ENCODE data around the gene AKAP11. TPM values are rescaled to one million over a fixed set of nuclear protein-coding genes. Genes with fewer than 3 reads are reported as not detected.

Gene AKAP11
- total RNA-seq, 4 donors from 2014 or later = 15.8 to 19.6 (median 17.9) TPM

DNA sequence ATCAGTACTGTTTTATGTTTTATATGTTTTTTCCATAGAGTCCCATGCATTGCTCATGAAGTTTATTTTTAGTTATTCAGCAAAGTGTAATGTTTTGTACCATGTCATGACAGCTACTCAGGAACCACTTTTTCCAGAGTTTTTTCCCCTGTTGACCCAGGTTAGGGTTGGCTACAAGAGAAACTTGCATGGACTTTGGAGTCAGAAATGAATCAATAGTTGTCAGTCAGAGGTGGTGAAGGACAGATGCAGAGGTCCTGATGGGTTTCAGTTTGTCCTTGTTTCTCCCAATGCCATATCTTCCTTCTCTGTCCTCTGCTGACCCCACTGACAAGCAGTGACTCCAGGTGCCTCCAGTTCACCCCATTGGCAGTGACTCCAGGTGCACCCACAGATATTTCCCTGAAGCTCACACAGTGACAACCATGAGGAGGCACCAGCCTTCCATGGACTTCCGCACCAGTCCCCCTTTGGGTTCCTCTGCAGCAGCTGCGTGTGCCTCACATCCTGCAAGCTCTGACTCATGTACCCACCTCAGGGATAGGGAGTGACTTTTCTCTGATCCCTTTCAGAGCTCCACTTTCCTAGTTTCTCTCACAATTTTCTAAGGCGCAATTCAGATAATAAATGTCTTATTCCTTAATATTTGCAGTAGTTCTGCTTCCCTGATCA lies 92.1 kb downstream of the AKAP11 start:
- 54 to 60% methylated on average over 3 of the region's 3 CpGs for WGBS, 2 donors
- TF ChIP-seq, protein P1, sequence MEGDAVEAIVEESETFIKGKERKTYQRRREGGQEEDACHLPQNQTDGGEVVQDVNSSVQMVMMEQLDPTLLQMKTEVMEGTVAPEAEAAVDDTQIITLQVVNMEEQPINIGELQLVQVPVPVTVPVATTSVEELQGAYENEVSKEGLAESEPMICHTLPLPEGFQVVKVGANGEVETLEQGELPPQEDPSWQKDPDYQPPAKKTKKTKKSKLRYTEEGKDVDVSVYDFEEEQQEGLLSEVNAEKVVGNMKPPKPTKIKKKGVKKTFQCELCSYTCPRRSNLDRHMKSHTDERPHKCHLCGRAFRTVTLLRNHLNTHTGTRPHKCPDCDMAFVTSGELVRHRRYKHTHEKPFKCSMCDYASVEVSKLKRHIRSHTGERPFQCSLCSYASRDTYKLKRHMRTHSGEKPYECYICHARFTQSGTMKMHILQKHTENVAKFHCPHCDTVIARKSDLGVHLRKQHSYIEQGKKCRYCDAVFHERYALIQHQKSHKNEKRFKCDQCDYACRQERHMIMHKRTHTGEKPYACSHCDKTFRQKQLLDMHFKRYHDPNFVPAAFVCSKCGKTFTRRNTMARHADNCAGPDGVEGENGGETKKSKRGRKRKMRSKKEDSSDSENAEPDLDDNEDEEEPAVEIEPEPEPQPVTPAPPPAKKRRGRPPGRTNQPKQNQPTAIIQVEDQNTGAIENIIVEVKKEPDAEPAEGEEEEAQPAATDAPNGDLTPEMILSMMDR (IDR thresholded peaks at IDR 0.05) = no peak
- no peak for TF ChIP-seq POLR2A (IDR thresholded peaks at IDR 0.05)
- no peak overlapping the region for H3K4me3 ChIP-seq (ENCODE audit: low read depth, poor library complexity, severe bottlenecking)
- intact Hi-C loops (cut with DNase I; ENCODE audit: low total_unique reads) = no loop called here
- DNase-seq (ENCODE audit: low spot score in 2 of 2) = no peak

DNA sequence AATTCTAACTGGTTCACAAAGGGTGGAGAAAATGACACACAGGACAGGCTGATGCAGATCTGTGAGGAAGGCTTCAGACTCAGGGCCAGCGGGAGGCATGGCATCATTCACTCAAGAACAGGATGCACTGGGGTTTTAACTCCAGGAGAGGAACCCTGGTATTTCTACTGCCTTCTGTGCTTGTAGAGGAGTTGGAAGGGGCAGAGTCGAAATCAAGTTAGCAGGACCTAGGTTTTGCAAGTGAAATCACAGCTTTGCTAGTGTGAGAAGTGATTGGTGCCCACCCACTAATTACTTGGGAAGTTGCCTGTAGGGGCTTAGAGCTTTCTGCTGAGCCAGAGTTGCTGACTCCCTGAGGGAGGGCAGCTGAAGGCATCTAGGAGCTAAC lies 92.7 kb downstream of the AKAP11 start:
- intact Hi-C loops (cut with DNase I; ENCODE audit: low total_unique reads) = no loop called here
- no peak overlapping the region for H3K4me3 ChIP-seq (ENCODE audit: low read depth, poor library complexity, severe bottlenecking)
- 19 to 21% methylated on average over 2 of the region's 2 CpGs for WGBS, 2 donors
- DNase-seq (ENCODE audit: low spot score in 2 of 2) = no peak
- TF ChIP-seq POLR2A (IDR thresholded peaks at IDR 0.05) = no peak
- TF ChIP-seq, protein P1 (IDR thresholded peaks at IDR 0.05) = no peak

DNA sequence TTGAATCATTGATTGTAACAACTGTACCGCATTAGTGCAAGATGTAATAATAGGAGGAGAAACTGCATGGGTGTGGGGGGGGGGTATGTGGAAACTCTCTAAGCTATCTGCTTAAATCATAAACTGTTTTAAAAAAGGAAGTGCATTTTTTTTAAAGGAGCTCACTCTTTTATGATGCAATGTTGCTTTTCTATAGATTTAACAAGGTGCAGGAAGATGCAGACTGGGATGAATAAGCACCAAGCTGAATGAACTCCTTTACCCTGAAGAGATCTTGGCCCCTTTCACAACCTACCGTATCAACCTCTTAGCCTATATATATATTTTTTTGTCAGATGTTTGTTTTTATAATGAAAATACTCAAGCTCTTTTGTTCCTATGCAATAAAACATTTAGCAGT lies 95.9 kb downstream of the AKAP11 start:
- 56 to 74% methylated on average over 2 of the region's 2 CpGs for WGBS, 2 donors
- intact Hi-C loops (cut with DNase I; ENCODE audit: low total_unique reads) = no loop called here
- H3K4me3 ChIP-seq (ENCODE audit: low read depth, poor library complexity, severe bottlenecking) = no peak overlapping the region
- DNase-seq (ENCODE audit: low spot score in 2 of 2) = no peak
- TF ChIP-seq, protein P1 (IDR thresholded peaks at IDR 0.05) = no peak
- TF ChIP-seq POLR2A (IDR thresholded peaks at IDR 0.05) = no peak

DNA sequence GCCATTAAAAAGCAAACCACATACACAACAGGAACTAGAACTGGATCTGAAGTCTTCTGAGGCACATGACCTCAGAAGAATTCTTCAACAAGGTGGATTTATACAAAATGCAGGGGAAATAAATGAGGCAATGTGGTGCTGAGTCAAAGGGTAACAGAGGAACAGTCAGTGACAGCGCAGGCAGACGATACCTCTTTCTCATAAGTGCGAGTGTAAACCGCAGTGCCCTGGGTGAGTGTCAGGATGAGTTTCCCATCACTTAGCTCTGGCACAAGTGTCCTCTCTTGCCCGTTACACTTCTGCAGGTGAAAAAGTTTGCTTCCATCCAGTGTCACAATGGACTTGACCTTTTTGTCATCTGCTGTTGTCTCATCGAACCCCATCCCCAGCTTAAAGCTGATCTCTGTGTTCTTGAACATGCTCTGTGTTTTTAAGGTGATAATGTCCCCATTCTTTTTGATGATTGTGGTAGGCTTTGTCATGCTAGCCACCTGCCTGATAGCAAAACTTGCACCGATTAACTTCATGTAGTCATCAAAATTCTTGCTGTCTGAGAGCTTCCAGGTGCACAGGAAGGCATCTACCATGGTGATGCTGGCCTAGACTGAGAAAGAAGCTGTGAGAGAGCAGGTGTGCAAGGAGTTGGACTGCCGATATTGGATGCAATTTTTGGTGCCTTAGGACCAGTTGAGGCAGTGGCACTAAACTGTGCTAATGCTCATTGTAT lies 97.3 kb downstream of the AKAP11 start:
- no peak overlapping the region for H3K4me3 ChIP-seq (ENCODE audit: low read depth, poor library complexity, severe bottlenecking)
- intact Hi-C loops (cut with DNase I; ENCODE audit: low total_unique reads) = no loop called here
- no peak for TF ChIP-seq POLR2A (IDR thresholded peaks at IDR 0.05)
- TF ChIP-seq, protein P1 (IDR thresholded peaks at IDR 0.05) = no peak
- no peak for DNase-seq (ENCODE audit: low spot score in 2 of 2)
- 88 to 94% methylated on average over 8 of the region's 8 CpGs for WGBS, 2 donors

DNA sequence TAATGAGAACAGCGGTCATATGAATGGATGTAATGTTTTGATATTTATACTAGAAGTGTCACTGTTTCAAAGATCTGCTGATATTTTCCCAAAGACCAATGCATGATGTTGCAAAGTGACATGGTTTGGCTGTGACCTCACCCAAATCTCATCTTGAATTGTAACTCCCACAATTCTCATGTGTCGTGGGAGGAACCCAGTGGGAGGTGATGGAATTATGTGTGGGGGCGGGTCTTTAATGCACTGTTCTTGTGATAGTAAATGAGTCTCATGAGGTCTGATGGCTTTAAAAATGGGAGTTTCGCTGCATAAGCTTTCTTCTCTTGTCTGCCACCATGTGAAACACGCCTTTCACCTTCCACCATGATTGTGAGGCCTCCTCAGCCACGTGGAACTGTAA lies 98.3 kb downstream of the AKAP11 start:
- intact Hi-C loops (cut with DNase I; ENCODE audit: low total_unique reads) = no loop called here
- WGBS, 2 donors = 73 to 74% methylated on average over 6 of the region's 6 CpGs
- TF ChIP-seq, protein P1 (IDR thresholded peaks at IDR 0.05) = no peak
- no peak for TF ChIP-seq POLR2A (IDR thresholded peaks at IDR 0.05)
- DNase-seq (ENCODE audit: low spot score in 2 of 2) = no peak
- H3K4me3 ChIP-seq (ENCODE audit: low read depth, poor library complexity, severe bottlenecking) = no peak overlapping the region

Other genes with a start within 250 kb of the AKAP11 start
- gene DGKH, start 223.5 kb upstream of the AKAP11 start, total RNA-seq = 10 to 100 TPM in 3 of 4 donors, 1 to 10 TPM in 1; 8.8 to 17.0 (median 10.9) TPM

Data from lower leg skin (tissue), 4 donors.